AG20443 (cell line): Measurements from ENCODE around the gene TMEM53.
A peak's percentile ranks its signal among the peaks of the same experiment; 100 is the strongest.

Experiments used
- DNase-seq: peaks from one replicate; pipeline ENCODE4 v3.0.0; 2012; ENCODE audit warnings: low spot score, mixed read lengths

Gene TMEM53

GRCh38 chr1:44646261-44647110, 27.8 kb downstream of the TMEM53 start:
- DNase-seq = no peak

GRCh38 chr1:44645476-44646244, 28.6 kb downstream of the TMEM53 start:
- peak; percentile 87 for DNase-seq

GRCh38 chr1:44644806-44645205, 29.5 kb downstream of the TMEM53 start:
- DNase-seq = no peak

GRCh38 chr1:44643721-44644334, 30.5 kb downstream of the TMEM53 start:
- DNase-seq = no peak

GRCh38 chr1:44642925-44643324, 31.4 kb downstream of the TMEM53 start:
- DNase-seq = no peak

GRCh38 chr1:44642255-44642654, 32.0 kb downstream of the TMEM53 start:
- DNase-seq = no peak

- DNase-seq = no peak
These were observed 32.9 kb downstream of the TMEM53 start for GRCh38 chr1:44641126-44642102.

- no peak for DNase-seq
These were observed 34.0 kb downstream of the TMEM53 start for GRCh38 chr1:44640200-44640853.

GRCh38 chr1:44637702-44638411, 36.4 kb downstream of the TMEM53 start:
- no peak for DNase-seq

- DNase-seq = no peak
These were observed 37.3 kb downstream of the TMEM53 start for GRCh38 chr1:44636688-44637598.

GRCh38 chr1:44636083-44636687, 38.1 kb downstream of the TMEM53 start:
- DNase-seq = no peak

GRCh38 chr1:44635439-44635838, 38.8 kb downstream of the TMEM53 start:
- DNase-seq = no peak

- no peak for DNase-seq
These were observed 39.6 kb downstream of the TMEM53 start for GRCh38 chr1:44634606-44635189.

GRCh38 chr1:44632598-44632997, 41.7 kb downstream of the TMEM53 start:
- no peak for DNase-seq

- peak; percentile 95 for DNase-seq
These were observed 42.4 kb downstream of the TMEM53 start for GRCh38 chr1:44631647-44632539.

GRCh38 chr1:44631333-44631646, 43.0 kb downstream of the TMEM53 start:
- no peak for DNase-seq

GRCh38 chr1:44630116-44630515, 44.2 kb downstream of the TMEM53 start:
- DNase-seq = peak; percentile 28
